Globus pallidus (tissue), 1 donor: ENCODE results near the gene OGDH.

Experiments
- DNase-seq: peaks from one replicate; pipeline ENCODE4 v3.0.0-alpha.2; 2015; ENCODE audit warnings: low spot score

The OGDH gene

GRCh38 chr7:44637788-44638594, 31.6 kb downstream of the OGDH start:
- DNase-seq: no peak

- DNase-seq: no peak
Measured at GRCh38 chr7:44638611-44639557, 32.5 kb downstream of the OGDH start.

- DNase-seq: no peak
Measured at GRCh38 chr7:44639671-44640321, 33.4 kb downstream of the OGDH start.

GRCh38 chr7:44643206-44643605, 36.8 kb downstream of the OGDH start:
- no peak for DNase-seq

GRCh38 chr7:44645254-44645653, 38.8 kb downstream of the OGDH start:
- no peak for DNase-seq

GRCh38 chr7:44645696-44646095, 39.3 kb downstream of the OGDH start:
- no peak for DNase-seq

GRCh38 chr7:44646176-44646920, 39.9 kb downstream of the OGDH start:
- DNase-seq: no peak

GRCh38 chr7:44646921-44647636, 40.7 kb downstream of the OGDH start:
- DNase-seq: no peak

GRCh38 chr7:44647981-44648714, 41.7 kb downstream of the OGDH start:
- DNase-seq: no peak

GRCh38 chr7:44650242-44650641, 43.8 kb downstream of the OGDH start:
- no peak for DNase-seq

- DNase-seq: no peak
Measured at GRCh38 chr7:44650772-44651171, 44.3 kb downstream of the OGDH start.

- no peak for DNase-seq
Measured at GRCh38 chr7:44652535-44652934, 46.1 kb downstream of the OGDH start.

- no peak for DNase-seq
Measured at GRCh38 chr7:44654255-44654796, 47.9 kb downstream of the OGDH start.

- no peak for DNase-seq
Measured at GRCh38 chr7:44655341-44655740, 48.9 kb downstream of the OGDH start.

GRCh38 chr7:44658979-44659378, 52.6 kb downstream of the OGDH start:
- no peak for DNase-seq

GRCh38 chr7:44661233-44661632, 54.8 kb downstream of the OGDH start:
- DNase-seq: no peak

- no peak for DNase-seq
Measured at GRCh38 chr7:44664780-44665461, 58.5 kb downstream of the OGDH start.

GRCh38 chr7:44665531-44666213, 59.2 kb downstream of the OGDH start:
- DNase-seq: no peak

GRCh38 chr7:44666566-44666965, 60.1 kb downstream of the OGDH start:
- no peak for DNase-seq
